NB4 (cell line): ENCODE measurements around the gene IL2RA.
A peak's percentile ranks its signal among the peaks of the same experiment; 100 is the strongest.
"Not testable (repeated sequence)": the region's sequence is repeated elsewhere in the genome, so short reads cannot be mapped to it uniquely, and the experiment has no call there.

Experiments
- DNase-seq: peaks from one replicate; pipeline ENCODE4 v3.0.0; 2010; ENCODE audit warnings: low read depth
- H3K4me3 ChIP-seq: one replicate; pipeline ENCODE4 v1.5.1; 2011; ENCODE audit warnings: mild to moderate bottlenecking, low read depth, low read length, moderate library complexity
- CTCF ChIP-seq: IDR thresholded peaks from one replicate; pipeline ENCODE4 v1.5.1; 2012; ENCODE audit warnings: low read depth, low read length
- MAX ChIP-seq: IDR thresholded peaks from 2 replicates; pipeline ENCODE4 v1.6.1; 2011; ENCODE audit warnings: low read depth, low read length
- MYC ChIP-seq: IDR thresholded peaks from 2 replicates; pipeline ENCODE4 v1.6.1; 2011; ENCODE audit warnings: low read depth, low read length
- POLR2A ChIP-seq: IDR thresholded peaks from 2 replicates; pipeline ENCODE4 v1.6.1; 2011; ENCODE audit warnings: mild to moderate bottlenecking; ENCODE audit not compliant: insufficient read length; ENCODE audit errors: extremely low read depth

IL2RA gene

GRCh38 chr10:6062101-6062771, at the start of gene IL2RA:
IL2RA (minus strand) TSS chr10:6062367; CDS start chr10:6062151, 216 bp downstream.
- no peak for DNase-seq
- no peak within 1 kb of the TSS for H3K4me3 ChIP-seq
- TF ChIP-seq POLR2A (no peak), MYC (no peak), MAX (no peak), CTCF (no peak)

GRCh38 chr10:6110136-6110535, 48.0 kb upstream of the IL2RA start:
- no peak for DNase-seq
- TF ChIP-seq POLR2A (no peak), CTCF (no peak), MAX (no peak), MYC (no peak)
- no peak overlapping the region for H3K4me3 ChIP-seq

GRCh38 chr10:6109444-6109775, 47.2 kb upstream of the IL2RA start:
- no peak for TF ChIP-seq POLR2A
- no peak for TF ChIP-seq CTCF
- TF ChIP-seq MAX: no peak
- no peak for TF ChIP-seq MYC
- no peak overlapping the region for H3K4me3 ChIP-seq
- no peak for DNase-seq

- no peak for TF ChIP-seq POLR2A
- TF ChIP-seq MAX: no peak
- peak; percentile 26 for TF ChIP-seq CTCF
- H3K4me3 ChIP-seq: no peak overlapping the region
- DNase-seq: peak; percentile 52
These were observed 46.7 kb upstream of the IL2RA start for GRCh38 chr10:6108631-6109443.

- H3K4me3 ChIP-seq: no peak overlapping the region
- DNase-seq: no peak
These were observed 45.9 kb upstream of the IL2RA start for GRCh38 chr10:6108072-6108471.

GRCh38 chr10:6107616-6108015, 45.4 kb upstream of the IL2RA start:
- not testable (repeated sequence) for DNase-seq, H3K4me3 ChIP-seq

More at GRCh38 chr10:6108072-6108471, 45.9 kb upstream of the IL2RA start:
- TF ChIP-seq MYC (no peak), POLR2A (no peak)

- no peak for DNase-seq
- no peak overlapping the region for H3K4me3 ChIP-seq
- TF ChIP-seq MAX: no peak
- no peak for TF ChIP-seq CTCF
- no peak for TF ChIP-seq POLR2A
- TF ChIP-seq MYC: no peak
These were observed 41.4 kb upstream of the IL2RA start for GRCh38 chr10:6103591-6103990.
